GM19438 (cell line): ENCODE results near the gene HDGF.
"Not testable (repeated sequence)": the region's sequence is repeated elsewhere in the genome, so short reads cannot be mapped to it uniquely, and the experiment has no call there.

Experiments
- ATAC-seq: cut with Tn5 transposase; IDR thresholded peaks from one replicate; pipeline ENCODE4 v1.9.1; 2021; ENCODE audit warnings: low read depth; ENCODE audit not compliant: unreplicated experiment

HDGF gene

DNA sequence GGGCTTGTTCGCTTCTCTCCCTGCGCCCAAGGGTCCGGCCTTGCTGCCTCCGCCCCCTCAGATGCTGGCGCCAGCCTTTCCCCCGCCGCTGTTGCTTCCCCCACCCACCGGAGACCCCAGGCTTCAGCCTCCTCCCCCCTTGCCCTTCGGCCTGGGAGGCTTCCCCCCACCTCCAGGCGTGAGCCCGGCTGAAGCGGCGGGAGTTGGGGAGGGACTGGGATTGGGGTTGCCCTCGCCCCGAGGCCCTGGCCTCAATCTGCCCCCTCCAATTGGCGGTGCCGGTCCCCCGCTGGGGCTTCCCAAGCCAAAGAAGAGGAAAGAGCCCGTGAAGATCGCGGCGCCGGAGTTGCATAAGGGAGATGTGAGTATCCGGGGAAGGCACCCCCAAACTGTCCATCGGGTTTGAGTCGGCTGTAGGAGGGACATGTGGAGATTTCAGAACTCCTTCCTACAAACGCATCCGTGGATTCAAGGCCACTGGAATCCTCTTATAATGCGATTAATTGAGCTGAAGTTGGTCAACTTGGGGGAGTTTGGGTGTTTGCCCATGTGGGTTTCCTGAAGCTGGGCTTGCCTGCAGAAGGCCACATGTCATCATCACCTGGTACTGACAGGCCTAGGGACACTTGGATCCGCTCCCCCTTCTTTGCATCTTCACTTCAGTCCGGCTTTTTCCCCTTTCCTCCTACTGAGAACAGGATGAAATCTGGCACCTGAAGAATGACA, 16.6 kb upstream of the HDGF start:
- no peak for ATAC-seq

DNA sequence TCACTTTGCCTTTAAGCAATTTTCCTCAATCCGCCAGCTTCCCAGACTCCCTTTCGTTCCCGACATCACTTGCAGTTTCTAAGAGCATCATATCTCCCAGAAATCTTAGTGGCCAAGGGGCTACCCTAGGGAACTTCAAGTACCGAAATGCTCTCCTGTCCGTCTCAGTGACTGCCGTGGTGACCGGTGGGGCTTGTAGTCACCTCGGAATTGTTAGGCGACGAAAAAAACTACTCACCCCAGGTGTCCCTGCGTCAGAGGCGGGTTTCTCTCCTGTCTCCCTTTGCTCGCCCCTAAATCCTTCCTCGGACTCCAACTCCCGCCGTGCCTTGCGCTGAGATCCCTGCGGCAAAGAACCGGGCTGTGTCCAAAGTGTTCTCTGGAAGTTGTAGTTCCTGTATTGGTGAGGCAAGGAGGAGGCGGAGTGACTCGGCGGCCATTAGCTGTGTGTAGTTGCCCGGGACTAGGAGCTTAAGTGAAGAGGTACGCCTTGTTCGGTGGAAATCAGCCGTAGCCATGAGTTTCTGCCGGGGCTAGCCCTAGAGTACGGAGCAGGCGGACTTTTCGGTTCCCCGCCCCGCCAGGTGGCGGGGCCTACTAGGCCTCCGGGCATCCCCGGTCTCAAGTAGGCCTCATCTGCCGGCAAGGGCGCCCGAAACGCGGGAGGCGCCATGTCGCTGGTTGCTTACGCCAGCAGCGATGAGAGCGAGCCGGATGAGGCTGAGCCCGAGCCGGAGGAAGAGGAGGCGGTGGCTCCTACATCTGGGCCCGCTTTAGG, 15.8 kb upstream of the HDGF start, which contains the start of gene PRCC:
Gene PRCC, plus strand, starts transcription at position 435 of the 778 bp plus-strand sequence. Its CDS starts 237 bp downstream, at position 672.
- ATAC-seq: peak; percentile 91

DNA sequence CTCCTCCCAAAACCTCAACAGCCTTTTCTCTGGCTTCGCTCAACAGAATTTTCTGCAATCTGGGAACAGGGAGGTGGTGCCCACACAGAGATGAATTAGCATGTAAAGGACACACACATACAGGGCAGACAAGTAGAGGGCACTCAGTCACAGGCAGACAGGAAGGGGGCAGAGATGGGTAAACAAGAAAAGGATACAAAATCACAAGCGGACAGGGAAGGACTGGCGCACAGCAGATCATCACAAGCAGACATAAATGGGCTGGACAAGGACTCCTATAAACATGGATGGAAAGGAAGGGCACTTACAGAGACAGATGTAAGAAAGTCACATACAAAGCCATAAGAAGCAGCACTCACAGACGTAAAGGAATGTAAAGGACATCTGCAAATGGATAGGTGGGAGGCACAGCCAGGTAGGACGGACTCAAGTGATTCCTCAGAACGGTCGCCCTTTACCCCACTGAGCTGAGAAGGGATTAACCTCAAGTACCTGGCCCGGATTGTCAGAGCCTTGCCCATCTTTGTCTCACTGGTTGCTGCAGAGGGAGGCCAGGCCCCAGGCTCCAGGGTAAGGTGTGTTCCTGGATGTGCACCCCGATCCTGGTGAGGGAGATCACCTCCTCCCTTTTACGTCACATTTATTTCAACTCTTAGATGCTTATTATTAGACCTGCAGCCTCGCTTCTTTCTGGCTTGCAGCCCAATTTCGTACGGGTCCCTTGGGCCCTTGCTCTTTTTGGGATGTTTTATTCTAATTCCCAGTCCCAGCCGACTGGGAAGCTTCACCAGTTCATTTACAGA, 15.0 kb upstream of the HDGF start:
- peak; percentile 15 for ATAC-seq

DNA sequence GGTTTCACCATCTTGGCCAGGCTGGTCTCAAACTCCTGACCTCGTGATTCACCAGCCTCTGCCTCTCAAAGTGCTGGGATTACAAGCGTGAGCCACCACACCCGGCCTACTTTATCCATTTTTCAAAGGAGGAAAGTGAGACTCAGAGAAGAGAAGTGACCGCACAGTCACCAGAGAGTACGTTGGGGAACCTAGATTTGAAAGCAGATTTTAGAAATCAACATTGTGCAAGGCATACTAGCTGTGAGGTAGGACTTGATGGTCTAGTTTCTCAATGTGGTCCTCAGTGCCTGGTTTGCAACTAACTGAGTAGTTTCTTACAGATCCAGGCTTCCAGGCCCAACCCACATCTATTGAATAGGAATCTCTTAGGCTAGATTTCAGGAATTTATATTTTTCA, 14.2 kb upstream of the HDGF start:
- ATAC-seq: no peak

DNA sequence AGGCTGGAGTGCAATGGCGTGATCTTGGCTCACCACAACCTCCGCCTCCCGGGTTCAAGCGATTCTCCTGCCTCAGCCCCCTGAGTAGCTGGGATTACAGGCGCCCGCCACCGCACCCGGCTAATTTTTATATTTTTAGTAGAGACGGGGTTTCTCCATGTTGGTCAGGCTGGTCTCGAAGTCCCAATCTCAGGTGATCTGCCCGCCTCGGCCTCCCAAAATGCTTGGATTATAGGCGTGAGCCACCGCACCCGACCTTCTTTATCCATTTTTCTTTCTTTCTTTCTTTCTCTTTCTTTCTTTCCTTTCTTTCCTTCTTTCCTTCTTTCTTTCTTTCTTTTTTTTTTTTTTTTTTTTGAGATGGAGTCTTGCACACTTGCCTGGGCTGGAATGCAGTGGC, 13.7 kb upstream of the HDGF start:
- not testable (repeated sequence) for ATAC-seq

DNA sequence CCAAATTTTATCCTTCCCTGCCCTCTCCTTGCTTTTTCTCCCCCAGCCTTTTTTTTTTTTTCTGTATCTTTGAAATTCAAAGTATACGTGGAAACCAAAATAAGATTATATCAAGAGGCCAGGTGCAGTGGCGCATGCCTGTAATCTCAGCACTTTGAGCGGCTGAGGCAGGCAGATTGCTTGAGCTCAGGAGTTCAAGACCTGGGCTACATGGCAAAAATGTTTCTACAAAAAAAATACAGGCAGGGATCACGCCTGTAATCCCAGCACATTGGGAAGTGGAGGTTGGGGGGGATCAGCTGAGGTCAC, 9.3 kb upstream of the HDGF start:
- ATAC-seq: no peak

DNA sequence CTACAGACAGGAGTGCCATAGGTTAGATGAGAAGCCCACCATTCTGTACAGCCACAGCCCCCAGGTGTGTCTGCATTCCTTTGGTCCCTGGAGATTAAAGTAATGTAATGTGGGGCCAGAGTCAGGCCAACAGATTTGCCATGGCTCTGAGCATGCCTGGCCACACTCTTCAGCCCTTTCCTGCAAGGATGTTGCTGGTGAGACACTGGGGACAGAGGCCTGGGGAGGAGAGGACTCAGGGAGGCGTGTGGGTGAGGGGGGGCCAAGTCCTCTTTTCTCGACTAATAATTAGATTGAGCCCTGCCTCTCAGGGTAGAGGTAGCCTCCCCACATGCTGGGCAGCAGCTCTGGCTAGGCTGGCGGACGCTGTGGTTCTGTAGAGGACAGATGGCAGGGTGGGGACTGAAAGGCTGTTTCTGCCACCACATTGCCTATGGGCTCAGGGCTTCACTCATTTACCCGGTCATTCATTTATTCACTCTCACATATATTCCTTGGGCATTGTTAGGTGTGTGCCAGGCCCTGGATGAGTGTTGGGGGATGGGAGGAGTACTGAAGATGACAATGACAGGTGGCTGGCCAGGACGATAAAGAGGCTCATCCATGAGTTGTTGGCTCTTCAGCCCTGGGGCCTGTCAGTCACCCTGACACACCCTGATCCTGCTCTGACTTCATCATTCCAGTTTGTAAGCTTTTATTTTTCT, 8.8 kb upstream of the HDGF start:
- no peak for ATAC-seq

DNA sequence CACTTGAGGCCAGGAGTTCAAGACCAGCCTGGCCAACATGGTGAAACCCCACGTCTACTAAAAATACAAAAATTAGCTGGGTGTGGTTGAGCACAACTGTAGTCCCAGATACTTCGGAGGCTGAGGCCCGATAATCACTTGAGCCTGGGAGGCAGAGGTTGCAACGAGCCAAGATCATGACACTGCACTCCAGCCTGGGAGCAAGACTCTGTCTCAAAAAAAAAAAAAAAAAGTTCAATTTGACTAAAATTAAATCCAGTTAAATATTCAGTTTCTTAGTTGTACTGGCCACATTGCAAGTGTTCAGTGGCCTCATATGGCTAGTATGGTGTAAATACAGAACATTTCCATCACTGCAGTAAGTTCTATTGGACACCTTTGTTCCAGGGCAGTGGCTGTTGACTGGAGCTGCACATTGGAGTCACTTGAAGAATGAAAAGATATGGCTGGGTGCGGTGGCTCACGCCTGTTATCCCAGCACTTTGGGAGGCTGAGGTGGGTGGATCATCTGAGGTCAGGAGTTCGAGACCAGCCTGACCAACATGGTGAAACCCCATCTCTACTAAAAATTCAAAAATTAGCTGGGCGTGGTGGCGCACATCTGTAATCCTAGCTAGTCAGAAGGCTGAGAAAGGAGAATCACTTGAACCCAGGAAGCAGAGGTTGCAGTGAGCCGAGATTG, 6.2 kb upstream of the HDGF start:
- not testable (repeated sequence) for ATAC-seq

DNA sequence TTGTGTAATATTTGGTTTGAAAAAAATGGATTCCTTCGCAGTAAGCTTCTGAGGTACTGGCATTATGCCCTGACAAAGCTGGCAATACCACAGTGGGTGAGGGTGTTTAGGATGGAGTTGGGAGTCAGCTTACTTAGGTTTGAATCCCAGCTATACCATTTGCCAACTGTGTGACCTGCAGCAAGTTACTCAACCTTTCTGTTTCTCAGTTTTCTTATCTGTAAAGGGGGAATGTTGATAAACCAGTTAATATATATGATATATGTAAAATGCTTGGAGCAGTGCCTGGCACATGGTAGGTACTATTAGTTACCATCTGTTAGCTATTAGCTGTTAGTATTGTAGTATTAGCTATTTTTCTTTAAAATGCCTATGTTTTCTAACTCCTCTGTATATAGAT, 4.9 kb upstream of the HDGF start:
- ATAC-seq: no peak

DNA sequence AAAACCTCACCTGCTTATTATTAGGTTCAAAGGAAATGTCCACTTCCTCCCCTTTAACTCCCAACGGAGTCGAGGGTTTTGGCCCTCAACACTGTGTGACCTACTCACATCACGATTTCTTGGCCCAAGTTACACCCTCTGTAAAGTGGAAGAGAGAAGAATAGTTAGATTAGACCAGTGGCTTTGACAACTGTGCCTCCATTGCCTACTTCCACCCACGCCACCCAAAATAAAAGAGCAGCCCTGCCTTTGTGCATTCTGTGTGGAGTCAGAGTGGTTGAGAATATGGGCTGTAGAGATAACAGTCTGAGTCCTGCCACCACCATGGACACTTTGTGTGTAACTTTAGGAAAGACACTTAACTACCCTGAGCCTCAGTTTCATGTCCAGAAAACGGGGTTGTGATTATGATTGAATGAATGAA, 4.1 kb upstream of the HDGF start:
- ATAC-seq: no peak

DNA sequence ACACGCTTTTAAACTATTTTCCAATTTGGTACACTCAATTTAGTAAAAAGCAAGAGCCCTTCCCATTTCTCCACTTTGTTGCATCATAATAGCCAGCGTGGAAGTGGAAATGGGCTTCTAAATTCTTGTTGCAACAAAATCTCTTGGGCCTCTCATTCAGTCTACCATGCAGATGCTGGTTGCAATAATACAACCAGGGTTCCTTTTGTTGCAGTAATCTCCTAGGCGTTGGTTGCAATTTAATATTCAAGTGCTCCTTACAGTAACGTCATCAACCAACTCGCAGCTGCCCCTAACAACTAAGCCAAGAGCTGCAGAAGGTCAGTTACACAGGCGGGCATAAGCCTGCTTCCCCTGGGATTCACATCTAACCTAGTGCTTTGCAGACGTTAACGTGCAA, 2.7 kb upstream of the HDGF start:
- ATAC-seq: no peak

DNA sequence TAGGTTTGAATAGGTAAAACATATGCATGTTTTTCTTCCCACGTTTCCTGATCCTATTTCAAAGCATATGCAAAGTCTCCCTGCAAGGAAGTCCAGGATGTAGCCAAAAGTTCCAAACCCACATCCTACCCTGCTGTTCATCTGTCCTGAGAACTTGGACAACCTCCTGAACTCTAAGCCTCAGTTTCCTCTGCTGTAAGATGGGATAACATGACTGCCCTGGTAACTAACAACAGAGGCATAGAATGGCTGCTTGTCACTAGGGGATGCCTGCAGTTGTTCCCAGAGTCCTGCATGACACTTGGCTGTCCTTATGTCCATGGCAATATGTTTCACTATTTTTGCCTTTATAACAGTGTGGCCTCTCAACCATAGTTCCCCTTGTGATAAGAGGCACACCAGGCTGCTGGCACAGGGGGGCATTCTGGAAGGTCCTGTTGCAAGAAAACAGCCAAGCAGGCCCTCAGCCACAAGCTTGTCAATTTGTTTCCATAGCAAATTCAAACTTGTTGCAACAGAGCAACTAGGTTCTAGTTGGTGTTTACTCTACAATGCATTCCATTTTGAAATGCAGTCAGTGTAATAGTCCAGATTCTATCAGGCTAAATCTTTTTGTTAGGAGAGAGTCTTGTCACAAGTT, 1.5 kb upstream of the HDGF start:
- ATAC-seq: no peak

DNA sequence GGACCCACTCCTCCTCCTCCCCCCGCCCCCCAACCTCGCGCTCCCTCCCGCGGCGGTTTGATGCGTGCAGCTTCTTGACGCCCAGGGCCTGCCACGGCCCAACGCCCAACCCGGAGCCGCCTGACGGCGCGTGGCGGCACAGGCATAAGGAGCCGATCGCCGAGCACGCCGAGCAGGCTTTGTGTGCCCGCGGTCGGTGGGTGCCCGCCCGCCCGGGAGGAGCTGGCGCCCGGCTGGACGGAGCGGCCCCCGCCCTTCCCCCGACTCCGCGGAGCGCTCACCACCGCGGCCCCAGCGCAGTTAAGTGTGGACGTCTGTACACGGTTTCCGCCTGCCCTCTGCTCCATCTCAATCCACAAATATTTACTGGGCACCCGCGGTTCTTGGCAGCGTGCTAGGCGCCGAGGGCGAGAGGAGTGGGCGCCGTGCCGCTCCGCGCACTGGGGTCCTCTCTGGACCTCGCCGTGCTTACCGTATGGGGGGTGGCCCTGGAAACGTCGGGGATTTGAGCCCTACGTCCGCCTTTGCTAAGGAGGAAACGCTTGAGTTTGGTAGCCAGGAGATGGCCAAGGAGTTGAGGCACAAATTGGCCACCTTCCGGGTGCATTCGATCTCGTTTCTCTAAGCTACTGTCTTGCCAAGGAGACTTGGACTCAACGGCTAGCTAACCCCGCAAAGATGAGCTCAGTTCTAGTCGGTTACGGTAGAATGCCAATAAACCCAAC, 444 bp upstream of the HDGF start:
- ATAC-seq: peak; percentile 55

DNA sequence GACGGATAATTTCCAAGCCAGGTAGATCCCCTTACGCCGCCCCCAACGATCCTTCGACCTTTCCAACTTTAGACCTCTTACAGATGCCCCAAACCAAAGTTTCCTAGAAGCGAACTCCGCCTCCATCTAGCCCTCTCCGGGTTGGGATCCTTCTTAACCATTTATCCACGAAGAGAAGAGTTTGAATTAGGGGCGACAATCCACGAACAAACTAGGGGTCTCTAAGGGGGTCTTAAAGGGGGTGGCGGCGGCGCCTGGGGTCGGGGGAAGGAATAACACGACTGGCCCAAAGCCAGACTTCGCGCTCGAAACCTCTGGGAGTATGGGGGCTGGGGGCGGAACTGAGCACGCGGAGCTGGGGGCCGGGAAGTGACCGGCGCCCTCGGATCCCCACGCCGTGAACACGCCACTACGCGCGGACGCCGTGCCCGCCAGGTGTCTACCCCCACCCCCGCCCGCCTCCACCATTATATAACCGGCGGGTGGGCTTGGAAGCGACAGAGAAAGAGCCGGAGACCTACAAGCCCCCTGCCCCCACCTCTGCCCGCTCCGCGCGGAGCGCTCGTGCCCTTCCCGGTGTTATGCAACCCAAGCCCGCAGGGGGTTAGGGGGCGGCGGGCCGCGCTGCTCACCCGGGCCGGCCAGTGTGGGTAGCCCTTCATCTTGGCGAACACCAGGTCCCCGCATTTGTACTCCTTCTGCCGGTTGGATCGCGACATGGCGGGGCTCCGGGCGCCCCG, 594 bp downstream of the HDGF start:
- ATAC-seq: peak; percentile 4

DNA sequence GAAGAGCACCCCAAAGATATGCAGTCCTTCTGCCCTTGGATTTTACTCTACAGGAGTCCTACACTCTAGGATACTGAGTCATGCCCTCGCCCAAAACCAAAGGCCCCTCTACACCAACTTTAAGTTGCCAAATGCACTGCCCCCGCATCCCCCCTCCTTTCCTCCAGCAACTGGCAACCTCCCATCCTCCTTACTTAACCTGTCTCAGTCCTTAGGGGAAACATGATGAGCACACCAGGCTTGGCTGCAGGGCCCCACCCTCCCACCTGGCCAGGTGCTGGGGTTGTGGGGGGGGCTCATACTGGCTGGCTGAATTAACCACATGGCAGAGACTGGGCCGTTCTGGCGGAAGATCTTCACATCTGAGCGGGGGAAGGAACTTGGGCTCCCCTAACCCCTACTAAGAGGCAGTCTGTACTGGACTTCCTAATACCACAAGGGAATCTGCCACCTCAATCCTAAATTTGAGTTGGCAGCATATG, 1.2 kb downstream of the HDGF start:
- no peak for ATAC-seq

DNA sequence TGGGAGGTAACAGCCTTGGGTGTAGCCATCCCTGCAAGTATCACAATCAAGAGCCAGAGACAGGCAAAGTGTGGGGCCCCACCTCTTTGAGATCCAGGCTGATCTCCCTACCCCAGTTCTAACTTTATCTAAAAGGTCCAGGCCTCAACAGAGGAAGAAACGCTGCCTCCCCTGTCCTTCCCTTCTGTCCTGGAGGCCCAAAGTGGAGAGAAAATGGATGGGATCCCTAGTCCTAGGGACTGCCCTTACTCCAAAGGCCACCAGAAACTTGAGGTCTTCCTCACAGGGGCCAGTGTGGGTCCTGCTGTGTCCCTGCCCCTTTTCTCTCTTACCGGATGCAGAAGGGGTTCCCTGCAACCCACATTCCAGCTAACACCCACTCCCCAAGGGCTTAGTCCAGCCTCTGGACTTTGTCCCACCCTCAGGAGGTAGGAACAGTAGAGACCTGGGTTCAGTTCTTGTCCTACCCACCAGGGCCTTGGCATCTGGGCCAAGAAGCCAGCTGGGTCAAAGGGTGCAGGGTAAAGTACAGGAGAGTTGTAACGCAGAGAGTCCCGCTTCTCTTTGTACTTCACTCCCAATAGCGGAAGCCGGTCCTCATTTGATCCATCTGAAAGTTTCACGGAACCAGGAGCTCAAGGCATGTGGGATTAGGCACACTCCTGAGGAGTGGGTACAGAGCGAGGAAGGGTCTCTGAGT, 1.9 kb downstream of the HDGF start:
- no peak for ATAC-seq

DNA sequence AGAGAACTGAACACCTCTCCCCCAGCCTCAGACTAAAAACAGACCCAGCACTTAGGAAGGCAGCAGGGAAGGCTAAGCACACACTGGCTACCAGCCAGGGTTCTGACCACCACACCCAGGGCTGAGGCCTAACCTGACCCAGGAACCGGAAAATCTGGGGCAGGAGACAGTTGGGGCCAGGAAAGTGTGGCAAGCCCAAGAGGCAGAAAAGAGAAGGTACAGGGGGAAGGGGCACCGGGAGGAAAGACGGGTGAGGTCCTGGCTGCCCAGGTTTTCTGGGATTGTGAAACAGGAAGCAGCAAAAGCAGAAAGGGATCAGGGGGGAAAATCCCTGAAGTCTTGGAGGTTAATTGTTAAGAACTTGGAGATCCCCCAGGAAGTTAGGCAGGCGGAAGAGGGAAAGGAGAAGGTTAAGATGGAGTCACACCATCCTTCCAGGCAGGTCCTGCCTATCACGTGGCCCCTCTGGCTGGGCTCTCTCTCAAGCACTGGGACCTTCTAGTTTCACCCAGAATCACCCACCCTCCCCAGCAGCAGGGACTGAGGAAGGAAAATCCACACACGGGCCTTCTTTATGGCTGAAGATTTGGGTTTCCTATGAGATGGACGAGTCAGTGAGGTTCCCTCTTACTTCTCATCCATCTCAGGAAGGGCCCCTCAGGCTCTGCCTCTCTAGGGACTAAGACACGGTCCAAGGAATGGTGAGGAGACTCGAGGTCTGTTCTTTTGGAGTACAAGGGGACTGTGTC, 2.6 kb downstream of the HDGF start:
- ATAC-seq: no peak
